Measurements from ENCODE around the gene B4GALNT1.
"Not testable (repeated sequence)": the region's sequence is repeated elsewhere in the genome, so short reads cannot be mapped to it uniquely, and the experiment has no call there.

The B4GALNT1 gene

GRCh38 chr12:57636731-57637130, 3.7 kb upstream of the B4GALNT1 start:
- not testable (repeated sequence) for DNase-seq

DNA sequence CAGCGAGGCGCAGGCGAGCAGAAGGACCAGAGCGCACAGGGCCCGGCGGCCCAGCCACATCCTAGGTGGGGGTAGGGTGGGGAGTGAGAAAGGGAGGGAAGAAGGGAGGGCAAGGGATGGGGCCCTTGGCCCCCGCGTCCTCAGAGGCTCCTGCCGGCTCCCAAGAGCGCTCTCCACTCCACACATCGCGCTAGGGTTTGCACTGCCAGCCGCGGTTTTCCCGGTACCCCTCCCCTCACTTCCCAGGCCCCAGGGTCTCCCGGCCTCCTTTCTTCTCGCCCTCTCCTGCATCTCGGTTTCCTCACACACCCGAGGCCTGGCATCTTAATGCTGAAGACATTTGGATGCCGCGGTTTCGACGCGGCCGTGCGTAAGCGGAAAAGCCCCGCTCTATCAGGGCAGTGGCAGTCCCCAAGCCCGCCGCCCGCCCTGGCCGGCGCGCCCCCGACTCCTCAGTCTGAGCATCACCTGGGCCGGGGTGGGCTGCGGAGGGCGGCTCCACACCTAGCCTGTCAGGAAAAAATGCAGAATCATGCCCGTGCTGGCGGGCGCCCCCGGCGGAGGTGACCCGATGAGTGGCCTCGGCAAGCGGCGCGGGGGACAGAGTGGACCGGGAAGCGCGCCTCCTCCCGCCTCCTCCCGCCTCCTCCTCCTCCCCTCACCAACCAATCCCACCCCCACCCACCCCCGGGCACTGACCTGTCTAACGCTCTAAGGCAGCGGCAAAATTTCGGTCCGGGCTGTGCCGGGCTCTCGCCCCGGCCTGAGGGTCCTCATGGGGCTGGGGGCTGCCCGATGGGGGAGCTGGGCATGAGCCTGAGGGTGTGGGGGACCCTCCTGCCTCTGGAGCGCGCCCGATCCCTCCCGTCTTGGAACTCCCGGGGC, 686 bp downstream of the B4GALNT1 start:
- DNase-seq: peak; percentile 76

DNA sequence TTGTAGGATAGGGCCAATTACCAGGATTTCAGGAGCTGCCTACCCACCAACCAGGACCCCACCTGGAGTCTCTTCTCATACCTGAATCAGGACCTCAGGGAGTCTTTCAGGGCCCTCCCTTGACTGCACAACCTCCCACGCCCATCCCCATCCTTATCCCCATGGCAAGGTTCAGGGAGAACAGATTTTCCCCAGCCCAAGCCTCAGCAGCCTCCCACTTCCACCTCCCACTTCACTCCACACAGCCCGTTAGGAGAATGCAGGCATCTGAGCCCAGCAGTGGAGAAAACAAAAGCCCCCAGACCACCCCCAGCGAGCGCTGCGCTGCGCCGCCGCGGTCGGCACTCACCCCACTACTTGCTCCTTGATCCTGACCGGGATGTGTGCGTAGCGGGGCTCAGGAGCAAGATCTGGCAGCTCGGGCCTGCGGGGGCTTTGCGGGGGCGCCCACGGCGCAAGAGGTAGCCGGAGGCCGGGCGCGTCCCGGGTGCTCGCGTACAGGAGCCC, 1.4 kb downstream of the B4GALNT1 start:
- DNase-seq: no peak

GRCh38 chr12:57630891-57631433, 2.0 kb downstream of the B4GALNT1 start:
- no peak for DNase-seq

- DNase-seq: no peak
These were observed 3.0 kb downstream of the B4GALNT1 start for GRCh38 chr12:57629897-57630471.

- no peak for DNase-seq
These were observed 4.5 kb downstream of the B4GALNT1 start for GRCh38 chr12:57628280-57629191.

DNA sequence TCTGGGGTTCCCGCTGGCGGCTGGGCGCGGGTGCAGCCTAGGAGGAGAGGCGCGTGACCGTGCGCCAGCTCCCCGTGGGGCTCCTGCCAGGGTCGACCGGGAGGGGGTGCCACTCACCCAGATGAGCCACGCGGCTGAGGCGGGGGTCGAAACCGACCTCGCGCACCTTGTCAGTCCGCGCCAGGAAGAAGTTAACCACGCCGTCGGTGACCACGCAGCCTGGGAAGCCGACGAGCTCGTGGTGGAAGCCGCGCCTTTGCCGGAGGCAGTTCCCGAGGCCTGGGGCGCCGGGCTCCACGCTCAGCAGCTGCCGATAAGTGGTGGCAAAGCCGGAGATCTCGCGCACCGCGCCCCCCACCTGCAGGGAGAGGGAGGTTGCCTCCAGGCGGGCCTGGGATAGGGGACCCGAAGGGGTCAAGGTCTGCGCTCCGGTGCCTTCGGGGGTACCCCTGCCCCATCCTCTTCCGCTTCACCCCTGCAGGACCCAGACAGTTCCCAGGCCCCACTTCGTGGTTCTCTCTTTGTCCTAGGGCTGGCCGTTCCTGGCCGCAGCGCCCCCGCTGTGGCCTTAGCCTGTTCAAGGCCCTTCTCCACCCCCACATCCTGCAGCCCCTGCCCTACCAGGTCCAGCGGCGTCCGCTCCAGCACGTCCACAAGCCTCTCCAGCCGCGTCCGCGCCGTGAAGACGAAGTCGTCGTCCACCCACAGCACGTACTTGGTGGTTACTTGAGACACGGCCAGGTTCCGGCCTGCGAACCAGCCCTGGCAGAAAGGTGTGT, 5.3 kb downstream of the B4GALNT1 start:
- no peak for DNase-seq

DNA sequence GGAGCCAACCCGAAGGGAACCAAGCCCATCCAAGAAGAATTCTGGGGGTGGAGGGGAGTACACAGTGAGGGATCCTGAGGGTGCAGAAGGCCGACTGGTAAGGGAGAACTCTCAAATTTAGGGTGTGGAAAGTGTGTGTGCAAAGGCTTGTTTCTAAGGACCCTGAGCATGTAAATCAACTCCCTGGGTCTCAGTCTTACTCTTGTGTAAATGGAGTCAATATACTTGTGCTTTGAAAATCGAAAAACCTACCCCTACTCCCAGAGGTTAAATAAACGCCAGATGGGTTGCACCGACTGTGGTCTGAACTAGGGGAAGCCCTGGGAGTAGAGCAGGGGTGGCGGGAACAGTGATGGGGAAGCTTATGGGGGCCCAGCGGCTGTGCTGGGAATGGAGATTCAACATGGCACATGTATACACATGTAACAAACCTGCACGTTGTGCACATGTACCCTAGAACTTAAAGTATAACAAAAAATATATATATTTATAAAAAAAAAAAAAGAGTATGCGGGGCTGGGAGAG, 6.0 kb downstream of the B4GALNT1 start:
- no peak for DNase-seq

DNA sequence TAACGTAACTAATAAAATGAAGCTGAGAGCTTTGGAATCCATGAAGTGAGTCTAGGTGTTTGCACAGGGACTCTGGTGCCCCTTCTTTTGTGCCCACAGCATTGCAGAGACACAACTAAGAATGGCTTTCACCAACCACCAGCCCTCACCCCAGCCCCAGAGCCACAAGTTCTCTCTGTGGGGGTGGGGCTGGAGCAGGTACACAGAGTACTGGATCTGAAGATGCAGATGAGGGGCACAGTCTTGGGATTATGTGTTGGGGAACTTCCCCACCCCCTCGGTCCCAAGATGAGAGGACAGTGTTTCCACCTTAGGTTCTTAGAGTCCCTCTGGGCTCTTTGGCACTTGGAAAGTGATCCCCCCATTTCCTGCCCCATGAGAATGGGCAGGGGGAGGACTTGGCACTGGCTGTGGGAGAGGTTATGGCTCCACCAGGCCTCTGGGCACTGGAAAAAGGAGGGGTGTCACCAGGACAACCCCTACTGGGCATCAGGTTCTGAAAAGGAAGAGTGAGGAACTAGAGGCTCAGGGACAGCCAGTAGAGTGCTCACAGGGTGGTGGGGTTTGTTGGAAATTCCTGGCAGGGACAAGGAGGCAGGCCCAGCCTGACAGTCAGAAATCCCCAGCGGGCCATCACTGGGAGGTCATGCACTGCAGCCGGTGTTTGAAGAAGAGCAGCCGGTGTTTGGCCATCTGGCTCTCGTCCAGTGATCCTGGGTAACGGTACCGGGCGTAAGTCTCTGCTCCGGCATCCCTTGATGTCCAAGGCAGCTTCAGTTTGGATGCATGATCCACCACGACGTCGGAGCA, 6.7 kb downstream of the B4GALNT1 start:
- no peak for DNase-seq

GRCh38 chr12:57625261-57626032, 7.6 kb downstream of the B4GALNT1 start:
- no peak for DNase-seq

GRCh38 chr12:57624441-57625220, 8.4 kb downstream of the B4GALNT1 start:
- DNase-seq: no peak

DNA sequence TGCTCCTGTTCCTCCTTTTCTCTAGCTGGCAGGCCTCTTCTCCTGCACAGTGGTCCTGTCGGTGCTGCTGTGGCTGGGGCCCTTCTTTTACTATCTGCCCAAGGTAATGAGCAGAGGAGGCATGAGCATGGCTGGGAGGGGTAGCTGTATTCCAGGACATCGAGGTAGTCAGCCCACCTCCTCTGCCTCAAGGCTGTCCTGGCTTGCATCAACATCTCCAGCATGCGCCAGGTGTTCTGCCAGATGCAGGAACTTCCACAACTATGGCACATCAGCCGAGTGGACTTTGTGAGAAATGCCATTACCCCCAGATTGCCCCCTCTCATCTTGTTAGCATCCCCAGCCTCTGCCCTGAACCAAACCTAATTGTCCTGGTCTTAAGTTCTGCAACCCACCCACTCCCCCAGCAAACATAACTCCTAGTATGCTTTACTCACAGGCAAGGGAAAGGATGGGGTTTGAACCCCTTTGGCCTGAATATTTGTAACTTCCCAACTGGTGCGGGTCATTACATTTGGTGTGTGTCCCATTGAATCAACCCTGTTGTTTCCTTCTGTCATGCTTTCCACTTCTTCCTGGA, 9.1 kb downstream of the B4GALNT1 start:
- DNase-seq: no peak

DNA sequence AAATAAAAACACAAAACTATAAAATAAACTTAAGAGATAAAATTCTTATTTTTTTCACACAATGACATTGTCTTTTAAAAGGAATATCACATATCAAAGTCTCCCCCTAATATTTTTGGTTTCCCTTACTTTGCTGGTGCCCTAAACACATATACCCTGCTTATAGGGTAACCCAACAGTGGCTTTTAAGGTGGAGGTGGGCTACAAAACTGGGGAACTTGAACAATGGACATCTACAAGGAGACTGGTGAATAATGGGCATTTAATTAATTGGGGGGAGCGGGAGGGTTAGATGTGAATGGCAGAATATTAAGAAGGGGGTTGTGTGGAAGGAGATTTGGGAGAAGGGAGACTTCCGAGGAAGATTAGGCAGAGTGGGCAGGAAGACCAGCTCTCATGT, 9.6 kb downstream of the B4GALNT1 start:
- DNase-seq: no peak

- no peak for DNase-seq
These were observed 10.4 kb downstream of the B4GALNT1 start for GRCh38 chr12:57622293-57623245.

GRCh38 chr12:57621497-57622292, 11.3 kb downstream of the B4GALNT1 start:
- DNase-seq: peak; percentile 77

DNA sequence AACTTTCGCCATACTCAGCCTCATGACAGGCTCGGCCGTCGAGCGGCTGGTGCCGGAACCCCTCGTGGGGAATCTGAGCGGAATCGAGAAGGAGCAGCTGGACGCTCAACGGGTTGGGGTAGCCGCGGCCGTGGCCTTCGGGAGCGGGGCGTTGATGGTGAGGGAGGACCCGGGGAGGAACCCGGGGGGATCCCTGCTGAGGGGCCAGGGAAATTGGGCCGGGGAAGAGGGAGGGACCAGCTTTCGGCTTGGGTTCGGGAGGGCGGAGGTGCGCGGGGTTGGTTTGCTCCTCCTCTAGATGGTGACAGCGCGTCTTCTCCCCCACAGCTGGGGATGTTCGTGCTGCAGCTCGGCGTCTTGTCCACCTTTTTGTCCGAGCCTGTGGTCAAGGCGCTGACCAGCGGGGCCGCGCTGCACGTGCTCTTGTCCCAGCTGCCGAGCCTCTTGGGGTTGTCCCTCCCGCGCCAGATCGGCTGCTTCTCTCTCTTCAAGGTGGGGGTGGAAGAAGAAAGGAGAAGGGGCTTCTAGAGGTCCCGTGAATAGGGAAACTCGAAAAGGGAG, 12.0 kb downstream of the B4GALNT1 start:
- DNase-seq: peak; percentile 55
